H1 (cell line): ENCODE measurements around the gene MACROD1. TPM values are rescaled to one million over a fixed set of nuclear protein-coding genes. Genes with fewer than 3 reads are reported as not detected.

Experiments
- CHD2 ChIP-seq: IDR thresholded peaks from 2 replicates; pipeline ENCODE4 v1.6.1; 2012; ENCODE audit warnings: low read length, improper control_type of control experiment
- CHD7 ChIP-seq: fragments of 300-600 bp; sonication (generic); IDR thresholded peaks from 2 replicates; pipeline ENCODE4 v1.7.1; 2012; ENCODE audit warnings: low read length, moderate library complexity, mild to moderate bottlenecking, inconsistent platforms; ENCODE audit not compliant: insufficient replicate concordance
- E2F6 ChIP-seq: IDR thresholded peaks from 2 replicates; pipeline ENCODE4 v1.6.1; 2012; ENCODE audit warnings: inconsistent platforms
- FOSL1 ChIP-seq: IDR thresholded peaks from 2 replicates; pipeline ENCODE4 v1.6.1; 2011; ENCODE audit warnings: mild to moderate bottlenecking, low read depth, low read length, moderate library complexity; ENCODE audit not compliant: insufficient read depth
- HDAC2 ChIP-seq, 2 experiments: fragments of 300-600 bp in 1 of 2; sonication (generic) in 1 of 2; IDR thresholded peaks; 2 replicates each; pipeline ENCODE4 v1.6.1; 2011 to 2012; ENCODE audit warnings: low read depth in 2 of 2, low read length in 2 of 2, mild to moderate bottlenecking in 2 of 2, moderate library complexity in 2 of 2, borderline replicate concordance in 1 of 2, inconsistent platforms in 1 of 2
- RFX5 ChIP-seq: IDR thresholded peaks from 2 replicates; pipeline ENCODE4 v1.6.1; 2011; ENCODE audit warnings: low read depth, low read length, improper control_type of control experiment, borderline replicate concordance
- SIN3A ChIP-seq, 2 experiments: IDR thresholded peaks in 1 of 2; conservative IDR thresholded peaks in 1 of 2; 2 replicates each; pipeline ENCODE4 v1.6.1; 2011 to 2012; ENCODE audit warnings: low read length in 2 of 2, improper control_type of control experiment in 1 of 2, low read depth in 1 of 2, mild to moderate bottlenecking in 1 of 2
- SIRT6 ChIP-seq: IDR thresholded peaks from one replicate; pipeline ENCODE4 v1.7.1; 2012; ENCODE audit warnings: low read length, inconsistent platforms
- SP4 ChIP-seq: IDR thresholded peaks from 2 replicates; pipeline ENCODE4 v1.6.1; 2012; ENCODE audit warnings: low read length, inconsistent platforms
- polyA plus RNA-seq, 7 experiments: library from polyadenylated mRNA; depleted of rRNA in 3 of 7; stranded (reverse) in 5 of 7; unstranded in 2 of 7; fragments of >200 nt in 5 of 7; fragments of 200-250 nt in 2 of 7; gene quantifications; 1 replicate in 5 of 7; 2 replicates in 1 of 7; 4 replicates in 1 of 7; pipeline versions ENCODE4 v1.2.1 to v1.2.3, GENCODE V29; 2011 to 2013; ENCODE audit warnings: missing spikeins in 2 of 7, mixed read lengths in 2 of 7
- total RNA-seq: library from RNA; stranded (reverse); fragmentation: NEBNext Ultra II Directional; extraction: Animal tissue kit (Norgen Biotek cat#: 25700); gene quantifications from 2 replicates; pipeline ENCODE4 v1.2.1, GENCODE V29; 2021

The MACROD1 gene
- total and polyA plus RNA-seq, 2 of the 8 experiments (the other 6 are each of a cell fraction or from before 2014, with no cell fraction given) = 19.5 to 34.1 TPM

- TF ChIP-seq CHD7 (no peak), RFX5 (no peak), E2F6 (no peak), SIN3A (conservative IDR thresholded peaks at IDR 0.05 in 1 of 2, IDR thresholded peaks at IDR 0.05 in 1 of 2; ENCODE audit: low read depth in 1 of 2, low read length in 2 of 2) (no peak), SIRT6 (no peak), HDAC2 (IDR thresholded peaks at IDR 0.05; ENCODE audit: borderline replicate concordance in 1 of 2, low read depth in 2 of 2, low read length in 2 of 2) (no peak; a peak in 1 of 4 replicates), SP4 (no peak), CHD2 (no peak), FOSL1 (no peak)
Observed at GRCh38 chr11:63986932-63987513, 178.9 kb downstream of the MACROD1 start (continued).
